Measurements from ENCODE around the gene RASSF5.

Gene RASSF5

DNA sequence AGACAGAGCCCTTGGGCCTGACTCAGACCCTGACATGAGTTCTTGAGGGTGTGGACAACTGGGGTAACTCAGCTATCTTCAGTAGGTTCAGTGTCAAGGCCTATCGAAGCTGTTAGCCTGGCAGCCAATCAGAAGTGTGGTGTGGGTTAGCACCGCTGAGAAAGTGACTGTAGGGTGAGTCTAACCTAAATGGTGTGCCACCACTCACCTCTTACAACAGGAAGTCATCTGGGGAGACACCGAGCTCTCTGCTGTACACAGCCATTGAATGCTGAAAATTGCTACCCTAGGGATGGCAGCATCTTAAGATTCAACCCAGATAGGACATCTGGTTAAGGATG, 44.6 kb downstream of the RASSF5 start:
- no peak for DNase-seq

DNA sequence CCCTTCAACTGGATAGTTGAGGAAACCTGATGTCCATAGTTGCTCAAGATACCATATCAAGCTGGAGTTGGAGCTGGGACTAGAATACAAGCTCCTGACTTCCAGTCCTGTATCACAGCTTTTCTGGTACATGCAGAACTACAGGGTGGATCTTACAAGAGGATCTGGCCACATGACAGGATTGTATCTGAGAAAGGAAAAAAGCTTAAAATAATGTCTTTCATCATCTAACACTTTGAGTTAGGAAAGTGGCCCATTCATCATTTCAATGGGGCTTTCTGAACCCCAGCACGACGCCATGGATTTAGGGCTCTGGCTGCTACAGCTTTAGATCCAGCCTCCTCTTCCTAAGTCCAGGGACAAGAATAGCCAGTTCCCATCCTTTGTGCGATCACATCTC, 46.9 kb downstream of the RASSF5 start:
- no peak for DNase-seq

DNA sequence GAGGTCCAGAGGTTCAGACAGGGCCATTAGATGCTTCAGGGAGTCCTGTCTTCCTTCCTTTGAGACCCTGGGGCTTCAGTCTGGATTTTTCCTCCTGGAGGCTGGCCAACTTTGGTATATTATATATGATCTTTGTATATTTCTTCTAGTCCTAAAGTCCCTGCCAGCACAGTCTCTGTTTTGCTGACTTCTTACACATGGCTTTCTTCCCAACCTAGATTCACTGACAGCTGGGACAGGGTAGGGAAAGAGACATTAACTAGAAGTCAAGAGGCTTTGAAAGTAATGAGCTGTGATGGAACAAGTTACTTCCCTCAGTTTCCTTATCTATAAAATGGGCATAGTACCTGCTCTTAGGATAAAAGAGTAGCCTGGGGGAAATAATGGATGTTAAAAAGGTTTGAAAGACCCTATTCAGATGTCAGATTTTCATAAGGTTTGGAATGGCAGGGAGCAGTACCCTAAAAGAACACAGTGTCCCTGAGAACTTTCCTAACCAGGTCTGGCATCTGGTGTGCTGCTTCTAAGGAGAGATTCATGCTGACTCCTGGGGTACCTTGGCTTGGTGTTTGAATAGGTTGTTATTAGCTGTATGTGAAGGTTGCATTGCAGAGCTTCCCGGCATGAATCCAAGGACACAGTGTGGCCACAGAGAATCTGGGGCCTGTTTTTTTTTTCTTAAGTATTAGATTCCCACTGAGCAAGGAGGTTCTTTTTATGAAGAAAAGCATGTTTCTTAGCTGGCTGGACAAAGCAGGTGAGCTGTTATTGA, 47.6 kb downstream of the RASSF5 start:
- no peak for DNase-seq

DNA sequence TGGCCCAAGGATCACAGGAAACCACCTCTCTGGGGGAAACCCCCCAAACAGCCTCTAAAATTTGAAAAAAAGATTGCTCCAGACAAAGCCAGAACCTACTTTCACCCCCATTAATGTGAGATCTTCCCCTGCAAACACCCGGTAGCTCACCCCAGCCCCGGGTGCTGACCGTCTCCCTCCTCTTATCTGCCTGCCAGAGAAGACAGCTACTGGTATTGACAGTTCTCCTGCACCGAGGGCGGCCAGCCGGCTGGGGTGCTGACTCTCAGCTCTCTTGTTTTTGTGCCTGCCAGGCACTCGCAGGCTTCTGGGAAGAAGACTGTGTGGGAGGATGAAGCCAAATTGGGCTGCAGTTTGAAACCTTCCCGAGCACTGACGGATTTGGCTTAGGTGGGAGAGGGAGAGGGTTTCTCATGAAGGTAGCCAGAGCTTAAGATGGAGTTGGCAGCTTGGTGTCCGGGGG, 48.2 kb downstream of the RASSF5 start:
- peak in 1 of 2 experiments; percentile 26 for DNase-seq

DNA sequence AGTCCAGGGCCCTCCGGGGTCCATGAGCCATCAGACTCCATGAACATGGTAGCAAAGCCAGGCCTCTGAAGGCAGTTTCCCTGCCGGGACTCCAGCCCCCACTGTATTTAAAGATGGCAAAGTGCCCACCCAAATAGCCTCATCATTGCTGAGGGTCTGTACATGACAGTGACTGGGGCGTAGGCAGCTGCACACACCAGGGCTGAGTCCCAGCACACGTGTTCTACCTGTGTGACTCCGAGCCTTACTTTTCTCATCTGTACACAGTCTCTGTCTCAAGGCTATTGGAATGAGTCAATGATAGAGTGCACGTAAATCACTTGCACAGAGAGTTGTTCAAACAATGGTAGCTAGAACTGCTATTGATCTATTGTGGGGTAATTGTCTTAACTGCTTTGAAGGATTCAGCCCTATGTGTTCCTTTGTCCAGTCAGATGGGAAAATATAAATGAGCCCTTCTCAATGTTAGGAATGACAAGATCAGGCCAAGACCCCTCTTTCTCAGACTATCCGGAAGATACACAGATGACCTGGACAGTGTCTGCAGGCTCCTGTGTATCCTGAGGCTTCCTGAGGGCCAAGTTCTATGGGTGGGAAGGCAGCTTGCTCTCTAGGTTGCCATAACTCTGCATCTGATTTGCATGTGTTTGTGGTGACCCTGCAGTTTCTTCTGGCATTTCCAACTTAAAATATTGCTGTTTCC, 48.9 kb downstream of the RASSF5 start:
- no peak for DNase-seq

DNA sequence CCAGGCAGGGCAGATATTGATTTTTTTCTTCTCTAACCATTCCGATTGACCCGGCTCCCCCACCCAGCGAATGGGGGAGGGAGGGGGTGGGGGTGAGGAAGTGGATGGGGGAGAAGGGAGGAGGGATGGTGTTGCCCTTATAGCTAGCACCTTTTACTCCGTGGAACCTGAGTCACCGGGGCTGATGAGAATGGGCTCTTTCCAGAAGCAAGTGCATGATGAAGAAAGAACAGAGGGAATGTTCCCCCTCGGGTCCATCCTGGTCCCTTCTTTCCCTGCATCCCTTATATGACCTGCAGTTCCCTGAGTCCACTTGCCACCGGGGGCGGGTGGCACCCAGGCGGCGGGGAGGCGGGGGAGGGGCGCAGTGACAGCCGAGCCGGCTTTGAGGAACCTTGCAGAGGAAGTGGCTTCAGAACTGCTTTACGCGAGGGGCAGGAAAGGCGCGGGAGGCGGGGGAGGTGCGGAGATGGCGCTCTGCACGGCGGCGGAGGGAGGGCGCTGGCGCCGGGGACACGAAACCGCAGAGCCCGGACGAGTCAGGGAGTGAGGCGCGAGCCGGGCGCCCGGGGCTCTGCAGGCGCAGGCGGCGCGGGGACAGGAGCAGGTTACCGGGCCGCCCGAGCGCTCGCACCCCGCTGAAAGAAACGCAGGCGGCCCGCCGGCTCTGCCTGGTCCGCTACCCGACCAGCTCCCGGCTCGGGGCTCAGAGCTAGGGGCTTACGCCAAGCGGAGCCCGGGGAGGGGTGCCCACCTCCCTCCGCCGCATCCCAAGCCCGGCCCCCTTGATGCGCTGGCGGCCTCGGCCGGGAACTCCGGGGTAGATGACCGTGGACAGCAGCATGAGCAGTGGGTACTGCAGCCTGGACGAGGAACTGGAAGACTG, 49.7 kb downstream of the RASSF5 start:
- peak; percentile 68 to 70 for DNase-seq

DNA sequence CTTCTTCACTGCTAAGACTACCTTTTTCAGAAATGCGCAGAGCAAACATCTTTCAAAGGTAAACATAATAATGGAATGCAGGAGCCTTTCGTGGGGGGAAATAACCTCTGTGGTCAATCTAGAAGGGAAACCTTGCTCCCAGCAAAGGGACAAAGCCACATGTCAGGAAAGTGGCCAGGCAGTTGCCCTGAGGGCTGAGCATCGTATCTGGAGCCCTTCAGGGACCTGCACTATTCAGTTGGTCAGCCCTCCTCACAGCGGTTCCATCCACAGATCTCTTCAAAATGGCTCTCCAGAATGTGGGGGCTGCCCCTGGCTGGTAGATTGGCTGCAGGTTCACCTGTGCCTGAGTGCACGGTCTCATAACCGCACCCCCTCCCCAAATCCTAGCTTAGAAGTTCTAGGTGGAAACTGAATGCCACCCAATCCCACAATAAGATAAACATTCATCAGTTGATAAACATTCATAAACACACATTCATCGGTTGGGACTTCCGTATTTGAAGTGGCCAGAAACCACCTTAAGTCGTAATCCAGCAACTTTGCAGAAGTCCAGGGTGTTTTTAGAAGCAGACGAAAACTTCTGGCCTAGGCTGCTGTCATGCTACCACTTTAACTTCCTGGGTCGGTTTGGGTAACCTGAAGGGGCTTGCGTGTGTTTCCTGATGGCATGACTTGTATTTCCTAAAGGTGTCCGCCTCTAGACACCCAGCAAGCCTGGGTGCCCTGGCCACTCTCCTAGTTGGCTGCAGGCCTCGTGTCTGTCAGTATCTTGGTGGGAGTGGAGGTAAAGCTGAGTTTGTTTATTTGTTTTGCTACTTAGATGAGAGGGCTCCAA, 50.5 kb downstream of the RASSF5 start:
- DNase-seq = no peak

DNA sequence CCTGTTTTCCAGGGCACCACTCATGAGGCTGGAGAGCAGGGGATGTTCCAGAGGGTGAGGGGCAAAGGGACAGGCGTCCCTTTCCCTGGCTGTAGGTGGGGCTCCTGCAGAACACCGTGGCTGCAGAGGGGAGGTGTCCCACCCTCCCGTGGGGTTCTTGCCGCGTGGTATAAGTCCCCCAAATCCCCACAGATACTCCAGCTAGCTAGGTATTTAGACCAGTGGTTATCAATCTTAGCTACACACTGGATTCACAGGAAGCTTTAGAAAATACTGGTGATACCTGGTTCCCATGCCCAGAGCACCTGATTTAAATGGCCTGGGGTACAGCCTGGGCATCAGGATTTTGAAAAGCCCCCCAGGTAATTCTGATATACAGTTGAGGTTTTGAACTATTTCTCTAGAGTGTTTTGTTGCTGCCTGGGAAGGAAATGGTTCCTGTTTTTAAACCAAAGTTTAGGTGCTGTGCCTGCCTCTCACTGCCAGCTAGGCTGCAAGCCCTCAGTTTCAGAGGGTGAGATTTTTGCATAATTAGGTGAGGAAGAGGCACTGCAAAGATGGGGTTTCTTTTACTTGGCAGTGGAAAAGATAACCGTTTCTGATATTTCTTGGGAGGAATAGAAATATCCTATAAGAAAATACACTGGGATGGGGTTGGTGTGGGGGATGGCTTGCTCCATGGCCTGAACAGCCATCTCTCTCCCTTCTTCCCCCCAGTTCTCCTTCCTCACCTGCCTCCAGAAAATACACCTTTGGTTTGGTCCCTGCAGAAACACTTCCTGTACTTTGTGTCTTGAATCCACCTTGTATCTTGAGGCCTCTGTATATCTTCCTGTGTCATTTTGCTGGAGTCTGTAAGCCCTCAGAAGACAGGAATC, 51.7 kb downstream of the RASSF5 start:
- no peak for DNase-seq

DNA sequence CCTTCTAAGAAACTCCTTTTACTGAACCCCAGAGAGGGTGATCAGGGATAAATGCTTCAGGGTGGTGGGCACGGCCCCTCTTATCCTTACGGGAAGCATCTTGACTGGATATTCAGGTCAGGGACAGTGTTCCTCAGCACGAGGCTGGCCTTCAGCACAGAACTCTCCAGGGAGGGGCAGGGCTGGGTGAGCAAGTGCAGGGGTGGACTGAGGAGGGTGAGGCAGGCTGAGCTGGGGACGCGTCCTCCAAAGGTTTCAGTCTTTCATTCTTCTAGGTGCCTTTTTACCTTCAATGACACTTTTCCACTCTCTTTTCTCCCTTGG, 52.3 kb downstream of the RASSF5 start:
- DNase-seq = no peak

DNA sequence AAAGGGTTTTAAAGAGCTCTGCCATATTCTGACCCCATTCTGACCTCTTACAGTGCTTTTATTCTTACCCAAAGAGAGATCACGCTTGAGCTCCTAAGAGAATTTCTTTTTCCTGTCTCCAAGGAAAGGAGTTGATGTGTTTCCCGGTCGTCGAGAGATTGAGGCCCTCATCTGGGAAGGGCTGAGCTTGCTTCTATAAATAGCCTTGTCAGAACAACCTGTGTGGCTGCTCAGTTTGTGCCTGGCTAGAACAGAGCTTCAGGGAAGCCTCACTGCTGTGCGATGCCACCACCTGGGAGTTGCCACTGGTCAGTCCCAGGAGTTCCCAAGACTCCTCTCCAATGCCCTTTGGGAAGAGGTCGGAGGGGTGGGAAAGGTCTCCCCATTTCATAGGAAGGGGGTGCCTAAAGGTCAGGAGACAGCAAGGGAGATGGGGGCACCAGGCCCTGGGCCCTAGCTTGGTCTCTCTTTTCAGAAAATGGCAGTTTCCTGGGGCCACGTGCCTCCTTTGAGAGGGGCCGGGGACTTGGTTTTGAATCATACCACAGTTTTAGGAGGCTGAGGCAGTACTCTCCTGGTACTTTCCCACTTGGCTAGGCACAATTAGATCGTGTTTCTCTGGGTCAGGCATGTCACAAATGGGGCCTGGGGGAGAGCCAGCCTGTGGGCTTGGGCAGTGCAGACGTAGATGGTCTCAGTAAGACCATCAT, 52.8 kb downstream of the RASSF5 start:
- no peak for DNase-seq

DNA sequence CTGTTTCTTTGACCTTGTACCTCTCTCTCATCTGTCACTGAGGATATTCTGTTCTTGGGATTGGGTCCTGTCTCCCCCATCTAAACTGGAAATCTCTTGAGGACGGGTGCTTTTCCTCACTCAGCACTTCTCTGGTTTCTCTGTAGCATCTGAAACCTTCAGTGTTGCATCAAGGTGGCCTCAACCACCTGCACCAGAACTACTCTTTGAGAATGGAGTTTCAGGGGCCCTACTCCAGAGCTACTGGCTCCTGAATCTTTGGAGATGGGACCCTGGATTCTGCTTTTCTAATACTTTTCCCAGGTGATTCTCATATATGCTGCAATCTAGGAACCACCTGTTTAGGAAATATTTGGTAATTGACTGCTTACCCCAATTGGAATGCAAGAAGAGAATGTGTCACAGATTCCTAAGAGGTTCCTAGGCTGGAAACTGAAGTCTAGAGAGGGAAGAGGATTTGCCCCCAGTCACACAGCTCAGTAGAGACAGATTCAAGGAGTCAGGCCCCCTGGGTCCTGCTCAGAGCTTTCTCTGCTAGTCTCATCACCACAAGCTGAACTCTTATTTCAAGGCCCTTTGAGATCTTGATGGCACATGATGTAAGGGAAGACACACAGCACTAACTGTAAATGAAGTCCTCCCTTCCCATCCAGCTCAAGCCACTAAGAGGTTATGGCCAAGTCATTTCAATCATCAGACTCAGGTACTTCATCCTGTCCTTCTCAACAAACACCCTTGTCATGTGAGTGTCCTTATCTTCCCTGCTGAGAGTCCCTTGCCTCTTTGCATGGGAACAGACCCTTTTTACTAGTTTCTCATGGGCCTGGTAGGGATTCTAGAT, 56.3 kb downstream of the RASSF5 start:
- DNase-seq = no peak

DNA sequence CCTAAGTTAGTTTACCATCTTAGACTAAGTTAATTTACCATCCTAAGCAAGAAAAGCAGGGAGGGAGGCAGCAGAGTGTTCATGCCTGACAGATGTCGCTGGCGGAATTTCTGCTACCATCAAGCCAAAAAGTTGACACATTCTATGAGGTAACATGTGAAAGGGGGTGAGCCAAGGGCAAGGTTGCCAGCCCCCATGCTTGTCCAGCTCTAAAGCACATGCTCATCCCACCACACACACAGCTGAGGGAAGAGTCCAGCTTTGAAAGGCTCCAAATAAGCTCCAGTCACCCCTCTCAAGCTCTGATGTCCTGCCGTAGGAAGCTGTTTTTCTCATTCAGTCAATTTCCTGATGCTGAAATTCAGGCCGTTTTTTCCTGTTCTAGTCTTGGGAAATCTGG, 58.7 kb downstream of the RASSF5 start:
- DNase-seq = no peak

DNA sequence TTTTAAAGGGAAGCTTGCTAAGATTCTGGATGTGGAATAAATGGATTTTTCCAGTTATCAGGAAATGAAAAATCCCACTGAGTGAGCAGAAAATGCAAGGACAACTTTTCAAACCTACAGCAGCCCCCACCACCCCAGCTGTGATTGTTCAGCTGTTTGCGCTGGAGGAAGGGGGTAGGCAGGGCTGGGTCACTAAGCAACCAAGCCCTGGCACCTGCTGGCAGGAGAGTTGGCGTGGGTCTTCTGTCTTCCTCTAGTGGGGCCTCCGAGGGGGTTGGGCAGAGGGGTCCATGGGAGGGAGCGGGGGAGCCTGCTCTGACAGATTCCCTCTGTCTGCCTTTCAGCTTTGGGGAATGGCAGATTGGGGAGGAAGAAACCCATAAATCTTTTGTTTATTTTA, 59.7 kb downstream of the RASSF5 start:
- DNase-seq = peak; percentile 63 to 78

DNA sequence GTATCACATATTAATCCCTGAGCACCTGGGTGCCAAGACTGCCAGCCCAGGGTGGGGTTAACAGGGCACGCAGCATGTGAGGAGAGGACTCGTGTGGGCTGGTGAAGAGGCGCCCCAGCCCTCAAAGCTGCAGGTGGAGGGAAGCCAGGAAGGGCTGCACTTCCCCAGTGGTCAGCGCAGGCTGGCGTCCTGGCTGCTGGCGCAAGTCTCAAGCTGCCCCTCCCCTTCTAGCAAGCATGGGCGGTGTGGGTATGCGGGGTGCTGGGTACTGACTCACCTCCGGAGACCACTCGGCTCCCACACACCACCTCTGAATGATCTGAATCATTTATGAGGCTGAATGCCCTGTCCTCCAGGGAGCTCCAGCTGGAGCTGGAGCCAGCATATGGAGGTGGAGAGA, 60.9 kb downstream of the RASSF5 start:
- DNase-seq = no peak

DNA sequence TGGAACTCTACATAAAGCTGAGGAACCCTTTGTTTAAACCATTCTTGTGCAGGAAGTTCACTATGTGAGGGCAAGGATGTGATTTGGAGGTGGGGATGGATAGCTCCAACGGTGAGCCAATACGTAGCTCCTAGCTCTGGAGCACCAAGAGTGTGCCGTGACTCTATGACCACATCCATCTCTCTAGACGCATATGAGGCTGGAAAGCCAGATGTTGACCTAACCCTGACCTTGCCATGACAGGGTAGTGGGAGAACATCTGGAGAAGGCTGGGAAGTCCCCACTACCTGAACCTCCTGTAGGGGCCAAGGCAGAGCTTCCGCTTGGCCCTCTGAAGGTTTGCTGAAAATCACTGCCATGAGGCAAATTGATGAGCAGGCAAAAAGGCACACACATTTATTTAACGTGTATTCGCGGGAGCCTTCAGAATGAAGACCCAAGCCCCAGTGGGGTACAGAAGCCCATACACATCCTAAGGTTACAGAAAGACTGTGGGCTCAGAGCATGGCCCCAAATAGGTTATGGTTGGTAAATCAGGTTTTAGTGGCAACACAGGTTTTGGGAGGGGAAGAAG, 61.5 kb downstream of the RASSF5 start:
- no peak for DNase-seq

DNA sequence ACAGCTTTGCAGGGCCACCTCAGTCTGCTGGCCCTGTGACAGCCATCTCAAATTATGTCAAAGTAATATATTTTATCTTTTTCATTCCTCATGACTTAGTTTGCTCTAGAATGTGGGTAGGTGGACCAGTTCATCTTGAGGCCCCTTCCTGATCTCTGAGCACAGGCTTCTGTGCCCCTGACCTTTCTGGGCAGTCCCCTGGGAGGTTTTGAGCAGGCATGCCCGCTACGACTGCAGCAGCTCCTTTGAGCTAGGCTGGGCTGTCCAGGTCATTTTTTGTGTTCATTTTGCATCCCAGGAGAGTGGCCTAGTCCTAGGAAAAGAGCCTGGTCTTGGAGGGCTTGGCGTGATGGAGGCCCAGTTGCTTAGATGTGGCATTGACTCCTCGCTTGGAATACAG, 62.2 kb downstream of the RASSF5 start:
- no peak for DNase-seq

DNA sequence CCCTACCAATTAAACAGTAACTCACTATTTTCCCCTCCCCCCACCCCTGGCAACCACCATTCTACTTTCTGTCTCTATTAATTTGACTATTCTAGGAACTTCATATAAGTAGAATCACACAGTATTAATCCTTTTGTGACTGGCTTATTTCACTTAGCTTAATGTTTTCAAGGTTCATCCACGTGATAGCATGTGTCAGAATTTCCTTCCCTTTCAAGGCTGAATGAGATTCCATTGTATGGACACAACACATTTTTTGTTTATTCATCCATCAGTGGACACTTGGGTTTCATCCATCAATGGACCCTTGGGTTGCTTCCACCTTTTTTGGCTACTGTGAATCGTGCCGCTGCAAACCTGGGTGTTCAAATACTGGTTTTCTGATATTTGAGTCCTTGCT, 63.2 kb downstream of the RASSF5 start:
- no peak for DNase-seq

DNA sequence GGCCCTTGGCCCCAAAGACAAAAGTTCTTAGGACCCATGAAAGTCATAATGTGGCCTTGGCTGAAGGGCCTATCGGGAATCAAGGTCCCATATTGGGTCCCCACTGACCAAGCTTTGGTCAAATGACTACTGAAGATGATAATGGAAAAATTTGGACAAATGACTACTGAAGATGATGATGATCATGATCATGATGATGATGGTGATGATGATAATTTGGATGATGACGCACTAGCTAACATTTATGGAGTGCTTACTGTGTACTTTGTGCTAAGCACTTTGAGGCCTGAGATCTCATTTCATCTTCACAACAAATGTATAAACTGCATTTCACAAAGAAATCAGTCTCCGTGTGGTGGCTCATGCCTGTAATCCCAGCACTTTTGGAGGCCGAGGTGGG, 65.5 kb downstream of the RASSF5 start:
- no peak for DNase-seq

DNA sequence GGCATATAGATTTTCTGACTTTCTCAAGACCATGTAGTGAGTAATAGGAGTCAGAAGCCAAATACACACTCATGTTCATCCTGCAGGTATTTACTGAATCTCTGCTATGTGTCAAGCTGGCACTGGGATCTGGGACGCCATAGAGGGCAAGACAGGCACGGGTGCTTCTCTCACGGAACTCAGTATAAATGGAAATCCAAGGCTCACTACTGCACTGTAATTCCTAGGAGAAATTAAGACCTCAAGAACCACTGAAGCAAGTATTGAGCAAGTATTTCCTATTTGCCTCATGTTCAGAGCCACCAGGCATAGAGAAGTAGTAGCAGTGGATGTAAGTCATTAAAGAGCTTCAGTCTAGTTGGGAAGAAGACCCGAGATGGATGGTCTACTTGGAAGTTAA, 66.0 kb downstream of the RASSF5 start:
- no peak for DNase-seq

DNA sequence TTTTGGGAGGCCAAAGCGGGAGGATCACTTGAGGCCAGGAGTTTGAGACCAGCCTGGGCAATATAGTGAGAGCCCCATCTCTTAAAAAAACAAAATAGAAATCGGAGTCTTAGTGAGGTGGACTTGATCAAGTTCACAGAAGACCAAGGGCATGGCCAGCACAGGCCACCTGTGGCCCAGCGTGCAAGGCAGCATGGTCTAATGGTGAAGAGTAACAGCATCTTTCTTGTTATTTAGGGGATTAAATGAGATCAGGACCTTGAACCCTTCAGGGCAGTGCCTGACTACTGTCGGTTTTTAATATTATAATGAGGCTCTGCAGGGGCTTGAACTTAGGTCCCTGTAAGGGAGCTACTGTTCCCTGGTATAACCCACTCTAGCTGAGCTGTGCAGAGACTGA, 66.4 kb downstream of the RASSF5 start:
- no peak for DNase-seq

All from SHP77 (cell line).